ENCODE data around the gene ATXN10. TPM values are rescaled to one million over a fixed set of nuclear protein-coding genes. Genes with fewer than 3 reads are reported as not detected.
A peak's percentile ranks its signal among the peaks of the same experiment; 100 is the strongest.

Gene ATXN10
- total RNA-seq, 2 donors from 2014 or later, result 74.0 to 97.0 TPM

DNA sequence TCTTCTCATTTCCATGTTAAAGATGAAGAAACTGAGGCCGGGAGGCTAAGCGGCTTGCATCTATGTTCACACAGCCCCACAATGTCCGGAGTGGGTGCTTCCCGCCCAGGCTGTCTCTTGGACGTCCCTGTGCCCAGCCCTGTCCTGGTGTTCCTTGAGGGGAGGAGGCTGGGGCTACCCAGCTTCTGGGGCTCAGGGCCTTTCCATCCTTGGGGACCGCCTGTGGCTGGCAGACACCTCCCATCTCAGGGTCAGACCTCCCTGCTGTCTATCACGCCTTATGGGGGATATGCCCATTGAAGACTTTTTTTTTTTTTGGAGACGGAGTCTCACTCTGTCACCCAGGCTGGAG, 209.9 kb downstream of the ATXN10 start:
- Mint-ChIP-seq H3K36me3 (no peaks in the 10 kb centered on the region), H3K4me1 (ENCODE audit: low read depth in 2 of 2) (no peaks in the 10 kb centered on the region), H3K9me3 (no peaks in the 10 kb centered on the region), H3K27me3 (peaks cover 12 to 24% of the 10 kb centered on the region in 2 donors), H3K27ac (no peak overlapping the region), H3K4me3 (no peak overlapping the region)
- DNase-seq (ENCODE audit: low spot score), result no peak
- no peak for ATAC-seq

DNA sequence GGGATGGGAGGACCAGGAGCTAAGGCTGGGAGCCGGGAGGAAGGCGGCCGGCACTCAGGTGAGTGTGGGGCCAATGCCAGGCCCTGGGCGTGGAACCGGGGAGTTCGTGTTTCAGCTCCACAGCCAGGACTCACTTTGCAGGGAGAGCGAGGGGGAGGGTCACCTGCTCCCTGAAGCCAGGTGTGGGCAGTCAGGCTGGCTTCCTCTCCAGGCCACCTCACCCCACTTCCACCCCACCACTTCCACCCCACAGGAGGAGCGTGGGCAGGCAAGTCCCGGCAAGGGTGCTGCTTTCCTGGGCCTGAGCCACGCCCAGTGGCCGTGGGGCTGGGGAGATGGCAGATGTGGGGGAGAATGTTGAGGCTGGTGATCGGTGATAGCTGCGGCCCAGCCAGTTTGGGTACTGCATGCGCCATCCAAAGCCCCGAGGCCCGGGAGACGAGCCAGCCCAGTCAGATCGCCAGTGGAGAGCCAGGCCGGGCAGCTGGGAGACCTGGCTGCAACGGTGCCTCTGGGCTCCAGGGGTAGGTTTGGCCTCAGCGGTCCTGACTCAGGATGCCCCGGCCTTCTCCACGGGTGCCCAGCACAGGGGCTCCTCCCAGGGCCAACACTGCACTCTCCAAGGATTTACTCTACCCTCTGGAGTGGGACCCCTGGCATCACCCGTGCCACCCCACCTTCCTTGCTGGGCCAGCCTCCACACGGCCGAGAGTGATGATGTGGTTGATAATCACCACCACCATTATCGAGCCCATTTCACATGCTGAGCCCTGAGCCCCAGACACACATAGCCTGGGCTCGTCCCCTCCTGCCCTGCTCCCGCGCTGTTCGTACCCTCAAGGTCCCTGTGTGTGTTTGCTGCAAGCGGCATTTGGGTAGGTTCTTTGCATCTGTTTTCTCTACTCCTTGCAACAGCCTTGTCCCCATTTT, 211.5 kb downstream of the ATXN10 start:
- Mint-ChIP-seq H3K36me3 (no peaks in the 10 kb centered on the region), H3K4me1 (ENCODE audit: low read depth in 2 of 2) (no peaks in the 10 kb centered on the region), H3K9me3 (no peaks in the 10 kb centered on the region), H3K27me3 (peaks cover 12 to 19% of the 10 kb centered on the region in 2 donors), H3K27ac (no peak overlapping the region), H3K4me3 (no peak overlapping the region)
- DNase-seq (ENCODE audit: low spot score), result no peak
- no peak for ATAC-seq

GRCh38 chr22:45883811-45884170, 212.2 kb downstream of the ATXN10 start:
- Mint-ChIP-seq H3K9me3 (no peaks in the 10 kb centered on the region), H3K4me3 (no peak overlapping the region), H3K27me3 (peaks cover 12 to 18% of the 10 kb centered on the region in 2 donors), H3K4me1 (ENCODE audit: low read depth in 2 of 2) (no peaks in the 10 kb centered on the region), H3K36me3 (no peaks in the 10 kb centered on the region), H3K27ac (no peak overlapping the region)
- DNase-seq (ENCODE audit: low spot score) (no peak), ATAC-seq (peak in 1 of 2 donors; percentile 33)

DNA sequence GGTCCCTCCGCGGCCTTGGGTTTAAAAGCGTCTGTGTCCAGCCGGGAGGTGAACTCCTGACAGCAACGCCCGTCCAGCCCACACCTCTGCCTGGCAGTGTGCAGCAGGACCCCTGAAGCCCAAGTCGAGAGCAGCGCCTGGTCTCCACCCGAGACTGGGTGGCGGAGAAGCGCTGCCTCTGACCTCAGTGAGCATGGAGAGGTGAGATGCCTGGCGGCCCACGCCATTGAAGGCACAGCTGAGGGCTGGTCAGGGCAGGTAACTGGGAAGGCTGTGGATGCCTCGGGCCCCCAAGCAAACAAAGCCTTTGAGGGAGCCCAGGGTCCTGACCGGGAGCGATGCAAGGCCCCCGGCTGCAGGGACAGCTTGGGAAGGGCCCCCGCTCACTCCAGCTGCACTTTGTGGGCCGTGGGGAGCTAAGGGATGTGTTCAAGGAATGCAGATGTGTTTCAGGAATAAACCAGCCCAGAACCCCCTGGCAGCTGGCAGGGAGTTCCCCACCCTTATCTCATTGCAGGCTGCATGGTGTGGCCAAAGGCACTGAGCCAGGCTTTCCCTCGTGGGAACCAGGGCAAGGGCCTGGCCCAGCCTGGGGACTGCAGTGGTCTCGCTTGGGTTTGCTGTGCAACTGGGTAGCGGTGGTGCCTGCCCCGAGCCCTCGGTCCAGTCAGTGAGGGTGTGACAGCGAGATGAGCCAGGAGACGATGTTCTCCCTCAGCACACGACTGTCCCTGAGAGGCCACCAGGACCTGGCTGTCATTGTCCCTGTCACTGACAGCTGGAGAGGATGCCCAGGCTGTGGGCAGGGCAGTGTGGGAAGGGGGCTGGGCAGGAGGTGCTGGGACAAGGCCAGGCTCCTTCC, 212.8 kb downstream of the ATXN10 start:
- H3K27ac Mint-ChIP-seq, result no peak overlapping the region
- no peak overlapping the region for H3K4me3 Mint-ChIP-seq
- H3K9me3 Mint-ChIP-seq, result no peaks in the 10 kb centered on the region
- peaks cover 12 to 16% of the 10 kb centered on the region in 2 donors for H3K27me3 Mint-ChIP-seq
- DNase-seq (ENCODE audit: low spot score), result no peak
- ATAC-seq, result no peak
- no peaks in the 10 kb centered on the region for H3K36me3 Mint-ChIP-seq
- no peaks in the 10 kb centered on the region for H3K4me1 Mint-ChIP-seq (ENCODE audit: low read depth in 2 of 2)

GRCh38 chr22:45885171-45885840, 213.7 kb downstream of the ATXN10 start:
- Mint-ChIP-seq H3K27me3 (peaks cover 4 to 10% of the 10 kb centered on the region in 2 donors), H3K4me3 (no peak overlapping the region), H3K27ac (no peak overlapping the region), H3K9me3 (no peaks in the 10 kb centered on the region), H3K36me3 (no peaks in the 10 kb centered on the region), H3K4me1 (ENCODE audit: low read depth in 2 of 2) (no peaks in the 10 kb centered on the region)
- DNase-seq (ENCODE audit: low spot score) (no peak), ATAC-seq (no peak)

DNA sequence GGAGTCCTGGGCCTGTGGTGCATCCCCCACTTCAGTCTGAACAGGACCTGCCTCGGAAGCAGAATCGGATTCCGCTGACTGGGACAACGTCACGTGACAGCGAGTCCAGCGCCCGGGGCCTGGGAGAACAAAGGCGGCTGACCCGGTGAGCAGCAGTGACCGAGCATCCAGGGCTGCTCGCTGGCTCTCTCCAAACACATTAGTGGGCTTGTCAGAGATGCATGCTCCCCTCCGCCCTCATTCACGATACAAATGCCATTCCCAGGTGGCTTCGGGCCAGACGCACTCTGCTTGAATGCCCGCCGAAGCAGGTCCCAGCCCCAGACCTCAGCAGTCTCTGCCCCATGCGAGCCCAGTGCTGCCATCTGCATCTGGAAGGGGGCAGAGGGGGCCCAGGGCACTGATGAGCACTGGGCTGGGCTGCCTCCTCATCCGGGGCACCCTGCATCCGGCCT, 214.3 kb downstream of the ATXN10 start:
- H3K4me3 Mint-ChIP-seq, result no peak overlapping the region
- no peaks in the 10 kb centered on the region for H3K36me3 Mint-ChIP-seq
- H3K27me3 Mint-ChIP-seq, result peaks cover 0 to 10% of the 10 kb centered on the region in 2 donors
- DNase-seq (ENCODE audit: low spot score), result no peak
- H3K27ac Mint-ChIP-seq, result no peak overlapping the region
- no peak for ATAC-seq
- H3K9me3 Mint-ChIP-seq, result no peaks in the 10 kb centered on the region
- H3K4me1 Mint-ChIP-seq (ENCODE audit: low read depth in 2 of 2), result no peaks in the 10 kb centered on the region

- Mint-ChIP-seq H3K36me3 (no peaks in the 10 kb centered on the region), H3K27me3 (peaks cover 0 to 10% of the 10 kb centered on the region in 2 donors), H3K4me3 (no peak overlapping the region), H3K27ac (no peak overlapping the region), H3K9me3 (no peaks in the 10 kb centered on the region), H3K4me1 (ENCODE audit: low read depth in 2 of 2) (no peaks in the 10 kb centered on the region)
- DNase-seq (ENCODE audit: low spot score), result no peak
- no peak for ATAC-seq
Observed at GRCh38 chr22:45886540-45886939, 214.9 kb downstream of the ATXN10 start.

DNA sequence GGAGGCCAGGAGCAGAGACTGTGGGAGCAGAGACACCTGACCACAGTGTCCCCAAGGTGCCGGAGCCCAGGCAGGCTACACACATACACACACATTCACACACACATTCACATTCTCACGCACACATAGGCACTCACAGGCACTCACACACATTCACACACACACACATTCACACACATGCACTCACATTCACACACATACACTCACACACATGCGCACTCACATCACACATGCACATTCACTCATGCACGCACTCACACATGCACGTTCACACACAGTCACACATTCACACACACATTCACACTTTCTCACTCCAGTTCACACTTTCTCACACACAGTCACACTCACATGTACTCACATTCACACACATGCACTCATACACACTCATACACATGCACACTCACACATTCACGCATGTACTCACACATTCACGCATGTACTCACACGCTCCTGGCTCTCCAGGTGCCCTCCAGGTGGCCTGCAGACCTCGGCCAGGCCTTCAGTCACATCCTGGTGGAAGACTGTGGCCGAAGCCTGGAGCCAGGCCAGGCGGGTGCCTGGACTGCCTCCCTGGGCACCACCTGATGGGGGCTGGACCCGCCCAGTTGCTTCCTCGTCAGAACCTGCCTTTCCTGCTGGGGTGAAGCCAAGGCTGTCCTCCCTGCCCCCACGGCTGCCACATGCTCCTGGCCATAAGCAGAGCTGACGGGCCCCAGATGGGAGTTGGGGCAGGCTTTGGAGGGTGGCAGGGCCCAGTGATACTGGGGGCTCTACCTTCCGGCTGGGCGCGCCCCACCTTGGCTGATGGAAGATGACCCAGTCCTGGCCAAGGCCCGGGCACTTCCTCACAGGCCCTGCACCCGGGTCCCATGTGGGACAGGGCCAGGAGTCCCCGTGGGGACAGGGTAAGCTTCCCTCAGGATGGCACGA, 215.8 kb downstream of the ATXN10 start:
- no peak for ATAC-seq
- Mint-ChIP-seq H3K27me3 (peaks cover 0 to 8% of the 10 kb centered on the region in 2 donors), H3K27ac (no peak overlapping the region)

GRCh38 chr22:45888221-45889092, 216.8 kb downstream of the ATXN10 start:
- Mint-ChIP-seq H3K4me1 (ENCODE audit: low read depth in 2 of 2) (no peaks in the 10 kb centered on the region), H3K9me3 (no peaks in the 10 kb centered on the region), H3K27ac (no peak overlapping the region), H3K4me3 (no peak overlapping the region), H3K27me3 (peaks cover 0 to 6% of the 10 kb centered on the region in 2 donors), H3K36me3 (no peaks in the 10 kb centered on the region)
- ATAC-seq (no peak), DNase-seq (ENCODE audit: low spot score) (no peak)

More for the DNA sequence above, 215.8 kb downstream of the ATXN10 start:
- Mint-ChIP-seq H3K4me1 (ENCODE audit: low read depth in 2 of 2) (no peaks in the 10 kb centered on the region), H3K9me3 (no peaks in the 10 kb centered on the region), H3K4me3 (no peak overlapping the region), H3K36me3 (no peaks in the 10 kb centered on the region)
- no peak for DNase-seq (ENCODE audit: low spot score)

- Mint-ChIP-seq H3K27ac (no peak overlapping the region), H3K27me3 (peaks cover 0 to 4% of the 10 kb centered on the region in 2 donors), H3K4me1 (ENCODE audit: low read depth in 2 of 2) (no peaks in the 10 kb centered on the region), H3K36me3 (no peaks in the 10 kb centered on the region), H3K9me3 (no peaks in the 10 kb centered on the region), H3K4me3 (no peak overlapping the region)
- DNase-seq (ENCODE audit: low spot score), result no peak
- no peak for ATAC-seq
Observed at GRCh38 chr22:45889093-45889538, 217.5 kb downstream of the ATXN10 start.

- peaks cover 0 to 4% of the 10 kb centered on the region in 2 donors for H3K27me3 Mint-ChIP-seq
- no peak overlapping the region for H3K4me3 Mint-ChIP-seq
- ATAC-seq, result no peak
- no peaks in the 10 kb centered on the region for H3K4me1 Mint-ChIP-seq (ENCODE audit: low read depth in 2 of 2)
- no peak overlapping the region for H3K27ac Mint-ChIP-seq
- no peaks in the 10 kb centered on the region for H3K9me3 Mint-ChIP-seq
- DNase-seq (ENCODE audit: low spot score), result no peak
- H3K36me3 Mint-ChIP-seq, result no peaks in the 10 kb centered on the region
Observed at GRCh38 chr22:45889539-45890350, 218.1 kb downstream of the ATXN10 start.

DNA sequence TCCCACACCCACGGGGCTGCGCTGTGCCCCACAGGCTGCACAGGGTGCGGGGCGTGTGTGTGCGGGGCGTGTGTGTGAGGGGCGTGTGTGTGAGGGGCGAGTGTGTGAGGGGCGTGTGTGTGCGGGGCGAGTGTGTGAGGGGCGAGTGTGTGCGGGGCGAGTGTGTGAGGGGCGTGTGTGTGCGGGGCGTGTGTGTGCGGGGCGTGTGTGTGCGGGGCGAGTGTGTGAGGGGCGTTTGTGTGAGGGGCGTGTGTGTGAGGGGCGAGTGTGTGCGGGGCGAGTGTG, 218.7 kb downstream of the ATXN10 start:
- H3K27ac Mint-ChIP-seq, result no peak overlapping the region
- no peaks in the 10 kb centered on the region for H3K36me3 Mint-ChIP-seq
- ATAC-seq, result no peak
- DNase-seq (ENCODE audit: low spot score), result no peak
- no peaks in the 10 kb centered on the region for H3K4me1 Mint-ChIP-seq (ENCODE audit: low read depth in 2 of 2)
- peaks cover 0 to 4% of the 10 kb centered on the region in 2 donors for H3K27me3 Mint-ChIP-seq
- H3K9me3 Mint-ChIP-seq, result no peaks in the 10 kb centered on the region
- H3K4me3 Mint-ChIP-seq, result no peak overlapping the region

Measured in natural killer cell treated with Interleukin-12 subunit alpha and Interleukin-12 subunit beta and Interleukin-15 and Interleukin-18, amount 100 ng/mL, for 72 hours (primary cell).